Gastroesophageal sphincter (tissue), 4 donors: Measurements from ENCODE around the gene AFF3. TPM values are rescaled to one million over a fixed set of nuclear protein-coding genes. Genes with fewer than 3 reads are reported as not detected.

Experiments
- ATAC-seq: fragments of 150-250 bp; one replicate; pipeline ENCODE4 v1.9.1; 2016; ENCODE audit warnings: mild to moderate bottlenecking, moderate library complexity
- H3K27ac ChIP-seq, 4 donors: fragments of 200-600 bp; sonication (generic) in 3 of 4; 1 replicate in 3 of 4; 2 replicates in 1 of 4; pipeline ENCODE4 v1.5.1; 2016 to 2019
- H3K27me3 ChIP-seq: fragments of 200-600 bp; sonication (generic); one replicate; pipeline ENCODE4 v1.5.1; 2019
- H3K36me3 ChIP-seq, 2 donors: fragments of 200-600 bp; sonication (generic); one replicate each; pipeline ENCODE4 v1.5.1; 2019; ENCODE audit warnings: control low read depth in 1 of 2
- H3K4me1 ChIP-seq, 3 donors: fragments of 200-600 bp; sonication (generic); 1 replicate in 2 of 3; 2 replicates in 1 of 3; pipeline ENCODE4 v1.5.1; 2016 to 2019; ENCODE audit warnings: control low read depth in 2 of 3
- H3K4me3 ChIP-seq, 2 donors: fragments of 200-600 bp; sonication (generic); one replicate each; pipeline ENCODE4 v1.5.1; 2019; ENCODE audit warnings: mild to moderate bottlenecking in 1 of 2, moderate library complexity in 1 of 2
- H3K9me3 ChIP-seq, 3 donors: fragments of 200-600 bp; sonication (generic); one replicate each; pipeline ENCODE4 v1.5.1; 2017 to 2019; ENCODE audit warnings: control low read depth in 2 of 3
- CTCF ChIP-seq, 4 experiments: fragments of 200-600 bp in 2 of 4; fragments of 450-650 bp in 2 of 4; sonication (generic) in 1 of 4; IDR thresholded peaks; one replicate each; pipeline ENCODE4 v1.5.1; 2017 to 2019; ENCODE audit warnings: antibody characterized with exemption in 4 of 4, mild to moderate bottlenecking in 2 of 4, moderate library complexity in 2 of 4
- EP300 ChIP-seq: sonication (generic); formaldehyde crosslinking; IDR thresholded peaks from one replicate; pipeline ENCODE4 v1.6.1; 2017; ENCODE audit warnings: antibody characterized with exemption, mild to moderate bottlenecking
- POLR2A ChIP-seq, 2 donors: fragments of 450-650 bp; IDR thresholded peaks; one replicate each; pipeline ENCODE4 v1.6.1; 2017; ENCODE audit warnings: antibody characterized with exemption in 2 of 2, mild to moderate bottlenecking in 2 of 2, moderate library complexity in 1 of 2
- POLR2AphosphoS5 ChIP-seq: sonication (generic); formaldehyde crosslinking; IDR thresholded peaks from one replicate; pipeline ENCODE4 v1.6.1; 2017; ENCODE audit warnings: antibody characterized with exemption
- WGBS, 2 donors: methylation state at CpG; one replicate each; pipeline ENCODE4 v1.1.5; 2018; ENCODE audit warnings: low coverage in 1 of 2; 5-methylcytosine and 5-hydroxymethylcytosine counted together
- total RNA-seq, 4 donors: library from RNA; depleted of rRNA; stranded (reverse); fragments of >200 nt; gene quantifications; one replicate each; pipeline ENCODE4 v1.1.0, GENCODE V29; 2016

The AFF3 gene
- total RNA-seq, 4 donors from 2014 or later = 15.4 to 74.8 (median 37.7) TPM

GRCh38 chr2:99812426-99812825 is 330.0 kb downstream of the AFF3 start:
- H3K27me3 ChIP-seq = no peaks in the 10 kb centered on the region
- H3K4me1 ChIP-seq = no peaks in the 10 kb centered on the region
- H3K27ac ChIP-seq = no peak overlapping the region
- H3K4me3 ChIP-seq = no peak overlapping the region
- no peak for ATAC-seq
- H3K36me3 ChIP-seq = no peaks in the 10 kb centered on the region
- WGBS, 2 donors = 83 to 90% methylated on average over 5 to 10 of the region's 10 CpGs
- no peaks in the 10 kb centered on the region for H3K9me3 ChIP-seq
- TF ChIP-seq EP300 (no peak), CTCF (IDR thresholded peaks at IDR 0.05) (no peak)

GRCh38 chr2:99811544-99811943 is 330.8 kb downstream of the AFF3 start:
- ATAC-seq = no peak
- Histone ChIP-seq H3K4me3 (no peak overlapping the region), H3K27ac (no peak overlapping the region), H3K27me3 (no peaks in the 10 kb centered on the region), H3K4me1 (no peaks in the 10 kb centered on the region), H3K9me3 (no peaks in the 10 kb centered on the region), H3K36me3 (no peaks in the 10 kb centered on the region)
- 84 to 89% methylated on average over 4 to 6 of the region's 6 CpGs for WGBS, 2 donors
- no peak for TF ChIP-seq POLR2A (IDR thresholded peaks at IDR 0.05)
- TF ChIP-seq POLR2AphosphoS5 = no peak
- no peak for TF ChIP-seq CTCF (IDR thresholded peaks at IDR 0.05)
- no peak for TF ChIP-seq EP300

GRCh38 chr2:99810225-99810624 is 332.2 kb downstream of the AFF3 start:
- no peak overlapping the region for H3K27ac ChIP-seq
- H3K27me3 ChIP-seq = no peaks in the 10 kb centered on the region
- 80 to 94% methylated on average over 1 to 4 of the region's 4 CpGs for WGBS, 2 donors
- no peak overlapping the region for H3K4me3 ChIP-seq
- no peaks in the 10 kb centered on the region for H3K9me3 ChIP-seq
- no peak for ATAC-seq
- TF ChIP-seq CTCF (IDR thresholded peaks at IDR 0.05) = no peak
- no peak for TF ChIP-seq EP300
- TF ChIP-seq POLR2A (IDR thresholded peaks at IDR 0.05) = no peak
- TF ChIP-seq POLR2AphosphoS5 = no peak
- H3K36me3 ChIP-seq = no peaks in the 10 kb centered on the region
- H3K4me1 ChIP-seq = no peaks in the 10 kb centered on the region

- Histone ChIP-seq H3K4me1 (no peaks in the 10 kb centered on the region), H3K27me3 (no peaks in the 10 kb centered on the region), H3K9me3 (no peaks in the 10 kb centered on the region), H3K36me3 (no peaks in the 10 kb centered on the region), H3K4me3 (no peak overlapping the region), H3K27ac (no peak overlapping the region)
- no peak for ATAC-seq
- 90 to 95% methylated on average over 4 to 8 of the region's 8 CpGs for WGBS, 2 donors
- no peak for TF ChIP-seq CTCF (IDR thresholded peaks at IDR 0.05)
- TF ChIP-seq POLR2A (IDR thresholded peaks at IDR 0.05) = no peak
- no peak for TF ChIP-seq EP300
- TF ChIP-seq POLR2AphosphoS5 = no peak
Measured at GRCh38 chr2:99809259-99809900, 333.0 kb downstream of the AFF3 start.

GRCh38 chr2:99808361-99809200 is 333.8 kb downstream of the AFF3 start:
- TF ChIP-seq CTCF (IDR thresholded peaks at IDR 0.05) (no peak), POLR2AphosphoS5 (no peak), EP300 (no peak), POLR2A (IDR thresholded peaks at IDR 0.05) (no peak)
- Histone ChIP-seq H3K4me1 (no peaks in the 10 kb centered on the region), H3K36me3 (no peaks in the 10 kb centered on the region), H3K27ac (no peak overlapping the region), H3K9me3 (no peaks in the 10 kb centered on the region), H3K4me3 (no peak overlapping the region), H3K27me3 (no peaks in the 10 kb centered on the region)
- no peak for ATAC-seq
- WGBS, 2 donors = 78% methylated on average over 3 of the region's 4 CpGs; no CpG with 5 or more reads in 1 of the 2 donors
